GM21381 (cell line): ENCODE results near the gene SDE2.
A peak's percentile ranks its signal among the peaks of the same experiment; 100 is the strongest.
"Not testable (repeated sequence)": the region's sequence is repeated elsewhere in the genome, so short reads cannot be mapped to it uniquely, and the experiment has no call there.

Experiments
- ATAC-seq: cut with Tn5 transposase; IDR thresholded peaks from one replicate; pipeline ENCODE4 v1.9.1; 2021; ENCODE audit warnings: mild to moderate bottlenecking, moderate library complexity; ENCODE audit not compliant: unreplicated experiment

SDE2 gene

DNA sequence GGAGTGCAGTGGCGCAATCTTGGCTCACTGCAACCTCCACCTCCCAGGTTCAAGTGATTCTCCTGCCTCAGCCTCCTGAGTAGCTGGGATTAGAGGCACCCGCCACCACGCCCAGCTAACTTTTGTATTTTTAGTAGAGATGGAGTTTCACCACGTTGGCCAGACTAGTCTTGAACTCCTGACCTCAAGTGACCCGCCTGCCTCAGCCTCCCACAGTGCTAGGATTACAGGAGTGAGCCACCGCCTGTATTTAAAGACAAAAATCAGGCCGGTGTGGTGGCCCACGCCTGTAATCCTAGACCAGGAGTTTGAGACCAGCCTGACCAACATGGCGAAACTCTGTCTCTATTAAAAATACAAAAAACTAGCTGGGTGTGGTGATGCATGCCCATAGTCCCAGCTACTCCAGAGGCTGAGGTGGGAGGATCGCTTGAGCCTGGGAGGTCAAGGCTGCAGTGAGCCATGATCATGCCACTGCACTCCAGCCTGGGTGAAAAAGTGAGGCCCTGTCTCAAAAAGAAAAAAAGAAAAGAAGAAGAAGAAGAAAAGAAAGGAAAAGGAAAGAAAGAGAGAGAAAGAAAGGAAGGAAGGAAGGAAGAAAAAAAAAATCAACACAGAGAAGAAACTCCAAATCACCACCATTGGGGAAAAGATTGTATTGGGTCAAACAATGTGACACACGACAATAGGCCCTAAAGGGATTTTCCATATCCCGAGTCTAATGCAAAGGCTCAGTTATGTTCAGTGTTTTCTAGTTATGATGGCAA, 8.2 kb upstream of the SDE2 start:
- not testable (repeated sequence) for ATAC-seq

DNA sequence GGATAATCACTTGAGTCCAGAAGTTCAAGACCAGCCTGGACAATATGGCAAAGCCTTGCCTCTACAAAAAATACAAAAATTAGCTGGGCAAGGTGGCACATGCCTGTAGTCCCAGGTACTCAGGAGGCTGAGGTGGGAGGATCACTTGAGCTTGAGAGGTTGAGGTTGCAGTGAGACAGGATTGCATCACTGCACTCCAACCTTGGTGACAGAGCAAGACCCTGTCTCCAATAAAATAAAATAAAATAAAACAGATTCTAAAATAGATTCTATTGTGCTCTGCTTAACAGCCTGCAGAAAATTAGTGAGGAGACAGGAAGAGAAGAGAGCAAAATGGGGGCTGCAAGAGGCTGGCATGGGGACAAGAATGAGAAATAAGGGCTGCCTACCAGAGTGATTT, 7.5 kb upstream of the SDE2 start:
- ATAC-seq: no peak

DNA sequence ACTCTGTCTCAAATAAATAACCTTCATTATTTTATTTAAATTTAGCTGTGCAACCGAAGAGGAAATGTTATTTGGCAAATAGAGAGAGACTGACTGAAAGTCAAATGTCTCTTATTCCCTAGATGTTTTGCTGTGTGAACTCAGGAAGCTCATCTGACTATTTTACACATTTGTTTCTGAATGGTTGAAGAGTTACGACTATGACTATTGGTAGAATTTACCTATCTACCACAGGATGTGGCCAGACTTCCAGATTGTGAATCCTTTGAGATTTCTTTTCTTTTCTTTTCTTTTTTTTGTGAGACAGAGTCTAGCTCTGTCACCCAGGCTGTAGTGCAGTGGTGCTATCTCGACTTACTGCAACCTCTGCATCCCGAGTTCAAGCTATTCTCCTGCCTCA, 5.3 kb upstream of the SDE2 start:
- ATAC-seq: no peak

DNA sequence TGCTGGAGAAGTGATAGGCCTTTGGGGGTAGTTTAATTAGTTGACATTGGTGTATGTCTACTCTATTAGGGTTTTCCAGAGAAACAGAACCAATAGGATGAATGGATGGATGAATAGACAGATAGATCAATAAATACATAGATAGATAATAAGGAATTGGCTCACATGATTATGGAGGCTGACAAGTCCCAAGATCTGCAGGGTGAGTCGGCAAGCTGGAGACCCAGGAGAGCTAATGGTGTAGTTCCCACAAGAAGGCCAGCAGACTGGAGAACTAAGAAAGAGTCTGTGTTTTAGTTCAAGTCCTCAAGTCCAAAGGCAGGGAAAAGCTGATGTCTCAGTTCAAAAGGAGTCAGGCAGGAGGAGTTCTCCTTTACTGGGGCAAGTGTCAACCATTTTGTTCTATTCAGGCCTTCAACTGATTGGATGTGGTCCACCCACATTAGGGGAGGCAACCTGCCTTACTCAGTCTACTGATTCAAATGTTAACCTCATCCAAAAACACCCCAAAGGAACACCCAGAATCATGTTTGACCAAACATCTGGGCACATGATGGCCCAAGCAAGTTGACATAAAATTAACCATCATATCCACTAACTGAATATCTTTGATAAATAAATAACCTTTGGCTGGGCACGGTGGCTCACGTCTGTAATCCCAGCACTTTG, 4.5 kb upstream of the SDE2 start:
- no peak for ATAC-seq

DNA sequence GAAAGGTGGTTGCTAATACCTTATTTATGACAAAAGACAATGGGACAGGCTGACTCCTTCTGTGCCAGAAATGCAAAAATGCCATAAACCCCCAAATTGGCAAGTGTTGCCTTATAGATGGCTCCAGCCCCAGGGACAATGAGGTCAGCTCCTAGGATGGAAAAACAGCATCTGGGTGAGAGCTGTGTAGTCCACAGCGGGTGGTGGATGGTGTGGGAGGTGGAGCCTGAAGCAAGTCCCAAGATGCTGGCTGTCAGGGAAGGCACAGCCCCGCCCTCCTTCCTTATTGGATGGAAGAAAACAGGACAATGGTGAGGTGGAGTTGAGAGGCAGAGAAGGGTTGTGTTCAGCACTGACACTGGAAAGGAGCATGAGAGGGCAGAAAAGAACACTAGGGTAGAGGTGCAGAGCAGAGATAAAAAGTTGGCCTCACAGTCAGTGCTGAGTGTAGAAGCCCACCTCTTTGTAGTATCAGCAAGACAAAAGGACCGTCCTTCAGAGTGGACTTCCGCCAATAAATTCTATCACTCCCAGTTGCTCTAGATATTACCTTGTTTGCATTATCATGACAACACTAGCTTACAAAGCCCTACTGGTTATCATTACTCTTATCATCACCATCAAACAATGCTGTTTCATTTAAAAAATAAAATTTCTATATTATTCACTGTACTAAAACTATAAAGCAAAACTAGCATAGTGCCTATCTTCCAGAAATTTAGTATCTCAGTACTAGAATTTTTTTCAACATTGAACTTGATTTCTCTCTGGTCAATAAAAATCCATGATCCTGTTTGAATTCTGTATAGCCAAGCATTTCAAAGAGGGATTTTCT, 3.7 kb upstream of the SDE2 start:
- no peak for ATAC-seq

DNA sequence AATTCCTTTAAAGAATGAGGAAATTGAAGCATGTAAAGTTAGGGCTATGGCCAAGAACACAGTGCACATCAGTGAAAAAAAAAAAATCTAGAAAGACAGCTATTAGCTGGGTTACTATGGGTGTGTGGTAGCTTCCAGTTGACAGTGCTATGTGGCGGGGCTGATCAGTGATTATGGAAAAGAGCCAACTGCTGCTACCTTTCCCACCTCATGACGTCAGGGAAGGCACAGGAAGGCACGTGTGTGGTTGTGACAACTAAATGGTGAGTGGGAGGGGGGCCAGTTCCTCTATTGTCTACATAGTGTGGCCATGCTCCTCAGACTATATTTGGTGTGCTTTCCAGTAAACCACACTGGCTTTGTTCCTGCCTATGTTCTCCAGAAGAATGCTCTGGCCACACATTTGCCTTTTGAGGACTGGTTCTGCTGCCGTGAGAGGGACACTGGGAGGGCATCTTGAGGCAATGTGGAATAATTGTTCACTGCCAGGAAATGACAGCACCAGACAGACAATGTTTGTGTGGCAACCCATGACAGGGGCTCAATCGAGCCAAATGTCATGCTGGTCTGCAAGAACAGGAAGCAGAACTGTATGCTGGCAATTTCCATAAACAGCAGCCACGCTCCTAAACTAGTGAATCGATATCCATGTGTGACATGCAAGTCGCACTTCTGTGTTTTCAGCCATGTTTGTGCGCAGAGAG, 3.0 kb upstream of the SDE2 start:
- no peak for ATAC-seq

DNA sequence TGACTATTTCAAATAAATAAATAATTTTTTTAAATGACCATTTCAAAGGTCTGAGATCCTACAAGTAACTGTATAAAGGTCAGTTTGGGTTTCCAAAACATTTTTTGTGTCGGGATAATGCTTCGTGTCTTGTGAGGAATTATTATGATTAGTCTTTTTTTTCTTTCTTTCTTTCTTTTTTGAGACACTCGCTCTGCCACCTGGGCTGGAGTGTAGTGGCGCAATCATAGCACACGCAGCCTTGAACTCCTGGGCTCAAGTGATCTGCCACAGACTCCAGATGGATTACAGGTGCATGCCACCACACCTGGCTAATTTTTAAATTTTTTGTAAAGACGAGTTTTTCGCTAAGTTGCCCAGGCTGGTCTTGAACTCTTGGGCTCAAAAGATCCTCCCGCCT, 1.9 kb upstream of the SDE2 start:
- ATAC-seq: no peak

DNA sequence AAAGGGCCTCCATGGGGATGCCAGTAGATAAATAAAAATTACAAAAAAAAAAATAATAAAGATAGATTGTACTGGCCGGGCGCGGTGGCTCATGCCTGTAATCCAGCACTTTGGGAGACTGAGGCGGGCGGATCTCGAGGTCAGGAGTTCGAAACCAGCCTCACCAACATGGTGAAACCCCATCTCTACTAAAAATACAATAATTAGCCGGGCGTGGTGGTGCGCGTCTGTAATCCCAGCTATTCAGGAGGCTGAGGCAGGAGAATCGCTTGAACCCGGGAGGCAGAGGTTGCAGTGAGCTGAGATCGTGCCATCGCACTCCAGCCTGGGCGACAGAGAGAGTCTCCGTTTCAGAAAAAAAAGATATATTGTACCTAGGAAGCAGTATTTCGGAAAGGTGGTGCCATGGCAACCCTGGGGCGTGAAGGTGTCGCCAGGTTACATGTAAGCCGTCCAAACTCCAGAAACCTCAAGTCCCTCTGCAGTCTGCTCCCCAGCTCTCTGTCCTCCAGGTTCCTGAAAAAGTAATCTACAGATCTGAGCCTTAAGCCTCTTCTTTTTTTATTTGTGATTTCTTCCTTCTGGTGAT, 1.4 kb upstream of the SDE2 start:
- not testable (repeated sequence) for ATAC-seq

DNA sequence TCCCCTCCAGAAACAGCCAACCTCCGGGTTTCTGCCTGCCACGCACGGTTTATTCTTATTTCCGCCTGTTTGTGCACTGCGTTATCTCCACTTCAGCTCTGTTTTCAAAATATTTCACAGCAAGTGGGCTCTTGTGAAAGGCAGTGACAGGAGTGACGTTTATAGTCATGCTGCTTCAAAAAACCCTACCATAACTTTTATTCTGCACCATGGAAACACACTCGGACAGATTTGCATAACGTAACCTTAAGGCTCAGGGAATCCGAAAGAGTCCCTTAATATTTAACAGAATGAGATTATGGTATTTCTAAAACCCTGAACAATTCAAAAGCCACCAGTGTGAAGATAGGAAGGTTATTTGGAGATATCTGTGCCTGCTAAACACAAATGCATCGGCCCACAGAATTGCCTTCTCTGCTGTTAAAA, 782 bp upstream of the SDE2 start:
- ATAC-seq: peak; percentile 34

DNA sequence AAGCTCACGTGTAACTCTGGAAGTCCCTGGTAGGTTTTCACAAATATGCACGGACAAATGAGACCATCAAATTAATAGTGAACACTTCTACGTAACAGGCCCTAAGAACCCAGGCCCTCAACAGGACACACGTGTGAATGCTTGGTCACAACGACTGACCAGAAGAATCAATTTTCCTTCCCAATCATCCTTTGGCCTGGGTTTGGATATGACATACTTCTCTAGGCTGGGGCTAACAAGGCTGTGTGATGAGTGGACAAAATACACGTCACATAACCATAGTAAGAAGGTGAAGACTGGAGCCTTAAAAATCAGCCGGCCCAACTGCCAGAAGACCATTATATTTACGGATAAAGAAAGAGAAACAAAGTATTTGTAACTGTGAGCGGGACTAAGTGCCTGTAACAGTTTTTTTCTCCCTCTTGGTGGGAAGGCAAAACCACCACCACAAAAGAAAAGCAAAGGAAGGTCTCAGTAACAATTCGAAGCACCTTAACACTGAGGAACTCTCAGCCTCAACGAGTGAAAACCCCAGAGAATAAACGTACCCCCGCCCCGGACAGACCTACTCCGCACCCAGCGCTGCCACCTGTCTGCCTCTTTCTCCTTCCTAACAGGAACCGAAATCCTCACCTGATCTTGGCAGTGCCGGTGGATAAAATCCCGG, 450 bp downstream of the SDE2 start:
- no peak for ATAC-seq

DNA sequence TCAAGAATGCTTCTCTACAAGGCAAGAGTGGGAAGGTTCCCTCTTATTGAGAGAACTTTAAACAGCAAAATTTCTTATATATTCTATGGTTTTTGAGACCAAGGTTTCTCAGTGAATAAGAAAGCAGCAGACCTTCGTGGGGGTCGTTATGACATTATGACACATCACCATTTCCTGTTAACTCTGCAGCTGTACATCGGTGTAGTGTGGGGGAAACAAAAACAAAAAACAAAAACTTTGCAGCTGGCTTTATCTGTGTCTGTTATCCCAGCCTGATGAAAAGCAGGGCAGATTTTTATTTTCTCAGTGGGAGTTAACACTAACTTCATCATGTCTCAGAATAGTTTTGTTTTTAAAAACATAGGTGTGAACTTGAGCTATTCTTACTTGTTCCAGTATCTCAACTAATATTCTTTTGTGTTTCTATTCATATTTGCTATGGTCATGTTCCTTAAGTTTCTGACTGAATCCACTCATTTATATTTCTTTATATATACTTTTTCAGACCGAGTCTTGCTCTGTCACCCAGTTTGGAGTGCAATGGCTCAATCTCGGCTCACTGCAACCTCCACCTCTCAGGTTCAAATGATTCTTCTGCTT, 2.1 kb downstream of the SDE2 start:
- no peak for ATAC-seq

DNA sequence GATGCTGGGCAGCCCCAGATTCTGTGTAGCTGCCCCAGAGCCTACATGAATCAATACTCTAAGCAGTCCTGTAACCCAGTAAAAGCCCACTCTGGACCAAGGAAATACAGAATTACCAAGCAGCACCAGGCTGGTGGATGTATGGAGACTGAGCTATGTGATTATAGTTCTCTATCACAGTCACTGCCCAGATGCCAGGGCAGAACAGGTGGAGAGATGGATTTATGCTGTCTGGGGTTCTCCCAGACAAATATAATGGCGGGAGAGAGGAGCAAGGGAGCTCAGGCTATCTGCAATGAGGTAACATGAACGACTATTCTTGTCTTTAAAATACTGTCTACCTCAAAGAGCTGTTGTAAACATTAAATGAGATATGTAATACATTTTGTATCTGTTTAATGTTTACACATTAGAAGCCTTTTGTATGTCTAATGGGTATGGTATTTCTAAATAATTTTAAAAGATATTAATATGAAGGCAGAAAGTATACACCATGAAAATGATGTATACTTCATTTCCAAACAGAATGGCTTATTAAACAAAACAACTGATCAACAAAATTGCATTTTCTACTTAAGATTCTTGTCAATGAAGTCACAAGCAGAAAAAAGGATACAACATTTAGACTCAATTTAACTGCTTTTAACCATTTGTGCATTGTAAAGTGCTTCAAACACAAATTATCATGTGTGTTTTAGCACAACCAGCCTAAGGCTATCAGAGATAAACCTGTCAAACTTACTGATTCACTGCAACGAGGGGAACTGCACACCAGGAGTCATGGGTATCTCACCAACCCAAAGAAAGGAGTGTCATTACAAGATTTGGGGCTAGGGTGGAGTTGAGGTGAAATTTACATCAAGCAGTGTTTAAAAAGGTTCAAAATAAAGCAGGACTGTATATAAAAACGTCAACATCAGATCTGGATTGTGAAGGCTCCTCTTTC, 3.0 kb downstream of the SDE2 start:
- no peak for ATAC-seq

DNA sequence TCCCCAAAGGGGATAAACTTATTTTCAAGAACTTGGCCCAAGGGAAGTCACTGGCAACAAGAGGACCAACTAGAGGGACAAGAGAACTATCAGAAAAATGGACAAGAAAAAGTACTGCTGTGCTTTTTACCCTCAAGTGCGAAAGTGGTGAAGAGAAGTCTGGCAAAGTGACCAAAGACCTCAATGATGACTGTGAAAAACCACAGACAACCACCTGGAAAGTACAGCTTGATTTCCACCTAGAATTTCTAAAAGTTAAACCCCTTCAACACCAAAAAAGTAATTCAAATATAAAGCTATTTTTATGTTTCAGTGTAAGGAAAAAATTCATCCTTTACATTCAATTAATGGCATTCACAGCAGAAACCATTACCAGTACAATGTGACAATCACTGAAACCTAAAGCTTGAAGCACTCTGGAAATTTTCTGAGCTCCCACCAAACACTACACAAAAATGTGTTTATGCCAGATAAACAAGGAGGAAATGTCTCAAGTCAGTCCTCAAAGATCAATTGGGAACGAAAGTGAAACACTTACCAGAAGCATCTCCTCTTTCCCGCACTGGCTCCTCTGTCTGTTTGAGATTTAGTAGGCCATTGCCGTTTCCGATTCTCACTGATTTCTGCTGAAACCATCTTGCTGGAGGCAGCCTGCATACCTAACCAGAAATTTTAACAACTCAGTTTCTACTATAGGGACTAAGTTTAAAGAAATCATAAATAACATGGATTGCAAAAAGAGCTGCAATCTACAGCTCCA, 8.3 kb downstream of the SDE2 start:
- ATAC-seq: no peak

DNA sequence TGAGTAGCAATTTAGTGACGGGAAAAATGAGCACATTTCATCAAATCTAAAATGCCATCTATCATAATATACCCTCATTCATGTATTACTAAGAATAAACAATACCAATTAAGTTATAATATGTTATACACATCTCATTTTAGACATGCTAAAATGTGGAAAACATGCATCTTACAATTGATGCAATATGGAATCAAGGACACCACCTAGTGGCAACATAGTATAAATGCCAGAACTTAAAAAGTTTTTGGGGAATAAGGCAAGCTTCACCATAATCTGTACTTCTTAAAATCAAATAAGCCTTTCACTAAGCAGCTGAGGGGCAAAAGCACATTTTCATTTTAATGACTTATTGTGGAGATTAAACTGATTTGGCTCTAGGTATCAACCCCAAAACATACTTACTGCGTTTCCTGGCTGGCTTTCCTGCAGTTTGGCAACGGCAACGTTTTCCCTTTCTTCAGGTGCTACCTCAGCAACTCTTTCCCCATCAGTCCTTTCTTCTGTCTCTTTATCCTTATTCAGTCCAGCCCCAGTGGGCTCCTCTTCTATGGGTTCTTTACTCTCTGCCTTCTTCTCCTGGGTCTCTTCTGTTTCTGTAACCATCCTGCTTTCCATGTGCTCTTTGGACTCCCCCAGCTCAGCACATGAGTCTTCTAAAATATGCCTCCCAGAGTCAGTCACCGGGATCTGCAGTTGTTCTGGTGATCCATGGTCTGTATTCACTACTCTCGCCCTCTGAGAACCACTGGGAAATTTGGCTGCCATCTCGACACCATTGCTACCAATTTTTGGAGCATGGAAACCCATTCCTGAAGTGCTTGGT, 11.4 kb downstream of the SDE2 start:
- no peak for ATAC-seq

DNA sequence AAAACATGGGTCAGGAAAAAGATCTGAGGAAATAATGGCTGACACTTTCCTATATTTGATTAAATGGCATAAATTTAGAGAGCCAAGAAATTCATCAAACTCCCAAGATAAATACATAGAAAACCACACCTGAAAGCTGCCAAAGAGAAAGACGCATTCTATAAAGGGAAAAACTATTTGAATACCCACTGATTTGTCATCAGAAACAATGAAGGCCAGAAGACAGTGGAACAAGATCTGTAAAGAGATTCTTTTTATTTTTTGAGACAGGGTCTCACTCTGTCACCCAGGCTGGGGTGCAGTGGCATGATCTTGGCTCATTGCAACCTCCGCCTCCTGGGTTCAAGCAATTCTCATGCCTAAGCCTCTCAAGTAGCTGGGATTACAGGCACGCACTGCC, 17.4 kb downstream of the SDE2 start:
- ATAC-seq: no peak

DNA sequence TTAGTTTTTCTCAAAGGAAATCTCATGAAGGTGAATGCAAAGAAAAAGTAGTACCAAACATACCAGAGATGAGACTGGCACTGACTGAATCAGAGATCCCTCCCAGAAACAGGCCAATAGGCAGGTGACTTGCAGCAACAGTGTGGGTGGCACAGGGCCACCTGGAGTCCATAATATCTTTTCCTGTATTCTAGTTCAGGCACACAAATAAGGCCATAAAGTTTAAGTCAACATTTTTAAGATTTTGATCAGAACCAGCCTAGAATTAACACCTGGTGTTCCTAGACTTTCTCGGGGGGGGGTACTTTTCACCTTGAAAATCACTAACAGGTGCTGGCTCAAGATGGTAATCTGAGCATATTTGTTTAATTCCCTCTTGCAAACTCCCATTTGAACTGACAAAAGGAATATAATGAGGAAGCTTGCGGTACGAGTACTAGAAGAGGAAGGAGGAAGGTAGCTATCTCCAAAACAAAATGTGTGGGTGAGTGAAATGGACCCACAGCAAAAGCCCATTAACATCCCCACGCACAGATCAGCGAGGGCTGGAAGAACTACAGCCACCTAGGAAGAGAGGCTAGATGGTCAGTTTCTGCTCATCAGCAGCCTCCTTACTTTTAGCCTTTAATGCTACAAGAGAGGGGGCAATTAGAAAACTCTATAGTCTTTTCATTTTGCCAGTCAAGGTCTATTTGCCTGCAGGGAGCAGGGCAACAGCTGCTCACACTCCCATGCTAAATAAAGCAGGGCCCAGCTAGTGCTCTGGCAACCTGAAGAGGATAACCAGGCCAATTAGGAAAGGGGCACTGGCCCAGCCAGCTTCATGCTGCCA, 18.9 kb downstream of the SDE2 start:
- no peak for ATAC-seq
